CD4-positive, alpha-beta T cell (primary cell): ENCODE results near the gene ABRACL. TPM values are rescaled to one million over a fixed set of nuclear protein-coding genes. Genes with fewer than 3 reads are reported as not detected.

Source experiments
- ATAC-seq: fragments of 200-7000 bp; cut with Tn5 transposase; one replicate; pipeline ENCODE4 v1.10.0; 2022; ENCODE audit warnings: mild to moderate bottlenecking; ENCODE audit not compliant: poor library complexity
- CTCF ChIA-PET: fragments of 350-600 bp; sonication (Branson Sonifier 250); formaldehyde crosslinking; loops from one replicate; lab custom pipeline; 2021; ENCODE audit warnings: antibody characterized with exemption, inconsistent platforms; lab: Charles Lee
- POLR2A ChIA-PET: fragments of 350-600 bp; sonication (Branson Sonifier 250); formaldehyde crosslinking; loops from one replicate; lab custom pipeline; 2021; ENCODE audit warnings: antibody characterized with exemption, inconsistent platforms; lab: Charles Lee
- DNase-seq, 14 experiments: peaks; one replicate each; pipeline ENCODE4 v3.0.0-alpha.2; 2013 to 2020; ENCODE audit warnings: mixed read lengths in 2 of 14
- H3K27ac ChIP-seq, 2 donors: one replicate each; pipeline versions ENCODE4 v1.5.1 to v1.7.0; 2013; ENCODE audit warnings: low read length in 2 of 2, low read depth in 1 of 2, mild to moderate bottlenecking in 1 of 2
- H3K27me3 ChIP-seq, 2 experiments: 1 replicate in 1 of 2; 2 replicates in 1 of 2; pipeline versions ENCODE4 v1.6.1 to v1.7.0; 2013; ENCODE audit warnings: low read length in 2 of 2, control low read depth in 1 of 2, mild to moderate bottlenecking in 1 of 2, moderate library complexity in 1 of 2; ENCODE audit not compliant: insufficient read depth in 2 of 2, control insufficient read depth in 1 of 2
- H3K36me3 ChIP-seq: one replicate; pipeline ENCODE4 v1.6.1; 2013; ENCODE audit warnings: low read length, control low read depth; ENCODE audit not compliant: insufficient read depth
- H3K4me1 ChIP-seq: one replicate; pipeline ENCODE4 v1.6.1; 2013; ENCODE audit warnings: low read length, control low read depth; ENCODE audit not compliant: insufficient read depth
- H3K4me3 ChIP-seq: one replicate; pipeline ENCODE4 v1.5.1; 2013; ENCODE audit warnings: mild to moderate bottlenecking, low read length, moderate library complexity
- H3K9me3 ChIP-seq, 2 experiments: 1 replicate in 1 of 2; 2 replicates in 1 of 2; pipeline versions ENCODE4 v1.6.1 to v1.7.0; 2013; ENCODE audit warnings: low read length in 2 of 2, mild to moderate bottlenecking in 2 of 2, control low read depth in 1 of 2, moderate library complexity in 1 of 2; ENCODE audit not compliant: control insufficient read depth in 1 of 2, insufficient read depth in 1 of 2
- H3K27ac Mint-ChIP-seq: one replicate; pipeline ENCODE4 v1.8.0; 2020; ENCODE audit warnings: mixed read lengths
- H3K27me3 Mint-ChIP-seq: one replicate; pipeline ENCODE4 v1.8.0; 2021; ENCODE audit warnings: mixed read lengths
- H3K36me3 Mint-ChIP-seq: one replicate; pipeline ENCODE4 v1.8.0; 2021; ENCODE audit warnings: low read depth, mixed read lengths
- H3K4me1 Mint-ChIP-seq: one replicate; pipeline ENCODE4 v1.8.0; 2021; ENCODE audit warnings: low read depth, mixed read lengths
- H3K4me3 Mint-ChIP-seq: one replicate; pipeline ENCODE4 v1.8.0; 2020; ENCODE audit warnings: mild to moderate bottlenecking, mixed read lengths
- H3K9me3 Mint-ChIP-seq: one replicate; pipeline ENCODE4 v1.8.0; 2020; ENCODE audit warnings: mixed read lengths
- CTCF ChIP-seq: fragments of 200-600 bp; IDR thresholded peaks from one replicate; pipeline ENCODE4 v1.8.0; 2022; ENCODE audit warnings: antibody characterized with exemption, mild to moderate bottlenecking
- intact Hi-C, 2 experiments: fragments of 100-400 bp; cut with DNase I in 1 of 2; cut with micrococcal nuclease in 1 of 2; formaldehyde crosslinking; loops; one replicate each; pipeline versions ENCODE4 v1.15.1 to v1.9.0; 2023 to 2025; cut with DNase I, micrococcal nuclease
- total RNA-seq, 174 experiments: library from RNA in 2 of 174; stranded (reverse) in 2 of 174; gene quantifications; one replicate each; pipeline ENCODE4 v1.2.3 and lab custom pipeline; 2021 to 2026

ABRACL gene
- total RNA-seq, 2 experiments from 2014 or later = 36.8 to 40.6 TPM

- no peaks in the 10 kb centered on the region for H3K4me1 ChIP-seq
- H3K36me3 ChIP-seq = no peaks in the 10 kb centered on the region
- Mint-ChIP-seq H3K27ac (no peak overlapping the region), H3K4me1 (no peaks in the 10 kb centered on the region), H3K36me3 (no peaks in the 10 kb centered on the region), H3K9me3 (no peaks in the 10 kb centered on the region), H3K27me3 (no peaks in the 10 kb centered on the region), H3K4me3 (no peak overlapping the region)
- no peak for ATAC-seq
- no peak for DNase-seq
- ChIA-PET CTCF (no interaction called here), POLR2A (interaction anchor here (1.0 to 1.8 kb wide), 2 partner anchors 22 to 53 kb away, joined by 3 to 5 read pairs; no protein-coding TSS in a partner anchor)
- no peak overlapping the region for H3K4me3 ChIP-seq
- no peaks in the 10 kb centered on the region for H3K27me3 ChIP-seq
- no peaks in the 10 kb centered on the region for H3K9me3 ChIP-seq
- intact Hi-C loops = loop anchor here in 1 of 2 experiments (10.0 kb wide), 1 partner anchor 237 kb away; no protein-coding TSS in a partner anchor
- no peak overlapping the region for H3K27ac ChIP-seq
- TF ChIP-seq CTCF = no peak
Measured at GRCh38 chr6:139051396-139052060, 23.0 kb downstream of the ABRACL start.

GRCh38 chr6:139053382-139053781, 24.8 kb downstream of the ABRACL start:
- Histone ChIP-seq H3K27me3 (no peaks in the 10 kb centered on the region), H3K4me1 (no peaks in the 10 kb centered on the region), H3K27ac (no peak overlapping the region), H3K9me3 (no peaks in the 10 kb centered on the region), H3K4me3 (no peak overlapping the region), H3K36me3 (no peaks in the 10 kb centered on the region)
- no peak for DNase-seq
- no peaks in the 10 kb centered on the region for H3K27me3 Mint-ChIP-seq
- H3K9me3 Mint-ChIP-seq = no peaks in the 10 kb centered on the region
- no peaks in the 10 kb centered on the region for H3K36me3 Mint-ChIP-seq
- no peak overlapping the region for H3K4me3 Mint-ChIP-seq
- no peaks in the 10 kb centered on the region for H3K4me1 Mint-ChIP-seq
- POLR2A ChIA-PET = interaction anchor here (1.4 to 1.8 kb wide), 2 partner anchors 51 to 321 kb away, joined by 5 read pairs; partner anchors contain the start of gene CITED2
- ATAC-seq = no peak
- H3K27ac Mint-ChIP-seq = no peak overlapping the region
- intact Hi-C loops = loop anchor here in 1 of 2 experiments (10.0 kb wide), 1 partner anchor 239 kb away; no protein-coding TSS in a partner anchor
- TF ChIP-seq CTCF = no peak
- CTCF ChIA-PET = interaction anchor here (1.0 kb wide), 1 partner anchor 14 kb away, joined by 3 read pairs; no protein-coding TSS in a partner anchor

GRCh38 chr6:139054001-139054400, 25.5 kb downstream of the ABRACL start:
- ChIA-PET CTCF (no interaction called here), POLR2A (interaction anchor here (0.9 kb wide), 1 partner anchor 61 kb away, joined by 4 read pairs; no protein-coding TSS in a partner anchor)
- no peaks in the 10 kb centered on the region for H3K36me3 Mint-ChIP-seq
- no peaks in the 10 kb centered on the region for H3K9me3 Mint-ChIP-seq
- H3K27me3 Mint-ChIP-seq = no peaks in the 10 kb centered on the region
- Histone ChIP-seq H3K4me3 (no peak overlapping the region), H3K36me3 (no peaks in the 10 kb centered on the region), H3K27ac (no peak overlapping the region), H3K27me3 (no peaks in the 10 kb centered on the region), H3K9me3 (no peaks in the 10 kb centered on the region), H3K4me1 (no peaks in the 10 kb centered on the region)
- TF ChIP-seq CTCF = no peak
- DNase-seq = no peak
- intact Hi-C loops = loop anchor here in 1 of 2 experiments (10.0 kb wide), 1 partner anchor 239 kb away; no protein-coding TSS in a partner anchor
- ATAC-seq = no peak
- no peak overlapping the region for H3K4me3 Mint-ChIP-seq
- H3K4me1 Mint-ChIP-seq = no peaks in the 10 kb centered on the region
- no peak overlapping the region for H3K27ac Mint-ChIP-seq
